IgD-negative memory B cell (primary cell): ENCODE results near the gene EGLN1. TPM values are rescaled to one million over a fixed set of nuclear protein-coding genes. Genes with fewer than 3 reads are reported as not detected.

Source experiments
- H3K27ac Mint-ChIP-seq, 3 donors: one replicate each; pipeline ENCODE4 v1.8.0; 2020 to 2022; ENCODE audit warnings: mild to moderate bottlenecking in 3 of 3, mixed read lengths in 3 of 3, moderate library complexity in 1 of 3
- H3K27me3 Mint-ChIP-seq: one replicate; pipeline ENCODE4 v1.8.0; 2021; ENCODE audit warnings: mixed read lengths
- H3K36me3 Mint-ChIP-seq: one replicate; pipeline ENCODE4 v1.8.0; 2020; ENCODE audit warnings: mild to moderate bottlenecking, mixed read lengths
- H3K4me1 Mint-ChIP-seq, 3 donors: one replicate each; pipeline ENCODE4 v1.8.0; 2020 to 2022; ENCODE audit warnings: mixed read lengths in 3 of 3, mild to moderate bottlenecking in 1 of 3
- H3K4me3 Mint-ChIP-seq, 4 donors: one replicate each; pipeline ENCODE4 v1.8.0; 2020 to 2022; ENCODE audit warnings: mild to moderate bottlenecking in 4 of 4, mixed read lengths in 4 of 4, moderate library complexity in 3 of 4
- H3K9me3 Mint-ChIP-seq, 3 donors: one replicate each; pipeline ENCODE4 v1.8.0; 2020 to 2021; ENCODE audit warnings: mixed read lengths in 3 of 3, mild to moderate bottlenecking in 1 of 3
- polyA plus RNA-seq: library from polyadenylated mRNA; unstranded; fragments of 300-500 nt; fragmentation: Illumina TruSeq; gene quantifications from one replicate; pipeline ENCODE4 v1.2.3, GENCODE V29; 2021

The EGLN1 gene
- polyA plus RNA-seq, 1 donor from 2014 or later = 32.8 TPM

GRCh38 chr1:231417513-231417912 lies 4.6 kb downstream of the EGLN1 start:
- Mint-ChIP-seq H3K4me1 (peaks cover 39 to 65% (median 59%) of the 10 kb centered on the region in 3 donors), H3K27me3 (no peaks in the 10 kb centered on the region), H3K27ac (no peak overlapping the region), H3K4me3 (peak overlapping the region in 2 of 4 donors; percentile 50 to 63), H3K36me3 (peaks cover 4% of the 10 kb centered on the region), H3K9me3 (no peaks in the 10 kb centered on the region)

DNA sequence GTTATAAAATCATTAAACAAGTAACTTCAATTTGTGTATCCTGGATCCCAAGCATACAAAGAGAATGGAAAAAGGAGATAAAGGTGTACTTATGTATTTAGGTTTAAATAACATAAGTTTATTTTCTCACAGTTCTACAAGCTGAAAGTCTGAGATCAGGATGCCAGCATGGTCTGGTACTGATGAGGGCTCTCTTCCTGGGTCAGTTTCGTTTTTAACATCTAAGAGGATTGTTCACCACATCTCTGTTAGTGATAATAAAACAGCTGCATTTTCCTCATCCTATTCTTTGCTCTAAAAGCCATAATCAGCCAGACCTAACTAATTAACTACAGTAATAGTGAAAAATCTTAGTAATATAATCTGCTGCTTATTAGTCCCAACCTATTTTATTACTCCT lies 5.2 kb downstream of the EGLN1 start:
- Mint-ChIP-seq H3K36me3 (peaks cover 7% of the 10 kb centered on the region), H3K4me3 (peak overlapping the region in 3 of 4 donors; percentile 3 to 63 (median 50)), H3K27me3 (no peaks in the 10 kb centered on the region), H3K9me3 (no peaks in the 10 kb centered on the region), H3K27ac (no peak overlapping the region), H3K4me1 (peaks cover 42 to 70% (median 65%) of the 10 kb centered on the region in 3 donors)

DNA sequence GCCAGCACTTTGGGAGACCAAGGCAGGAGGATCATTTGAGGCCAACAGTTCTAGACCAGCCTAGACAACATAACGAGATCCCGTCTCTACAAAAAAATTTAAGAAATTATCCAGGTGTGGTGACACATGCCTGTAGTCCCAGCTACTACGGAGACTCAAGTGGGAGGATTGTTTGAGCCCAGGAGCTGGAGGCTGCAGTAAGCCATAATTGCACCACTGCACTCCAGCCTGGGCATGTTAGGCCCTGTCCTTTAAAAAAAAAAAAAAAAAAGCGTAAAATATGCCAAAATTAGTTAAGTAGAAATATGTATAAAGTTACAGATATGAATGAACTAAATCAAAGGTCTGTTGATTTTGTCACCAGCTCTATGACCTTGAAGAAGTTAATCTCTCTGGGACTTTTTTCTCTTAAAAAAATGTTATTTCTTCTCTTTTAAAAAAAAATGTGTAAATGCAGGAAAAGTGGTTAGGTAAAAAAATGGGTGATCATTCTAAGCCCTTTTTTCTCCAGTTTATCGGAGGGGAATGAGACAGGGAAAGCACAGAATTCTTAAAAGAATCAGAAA lies 7.0 kb downstream of the EGLN1 start:
- Mint-ChIP-seq H3K9me3 (no peaks in the 10 kb centered on the region), H3K4me1 (peaks cover 43 to 66% (median 59%) of the 10 kb centered on the region in 3 donors), H3K27ac (no peak overlapping the region), H3K27me3 (no peaks in the 10 kb centered on the region), H3K4me3 (no peak overlapping the region), H3K36me3 (peaks cover 7% of the 10 kb centered on the region)

- Mint-ChIP-seq H3K4me3 (peak overlapping the region in 3 of 4 donors; percentile 10 to 55 (median 34)), H3K4me1 (peaks cover 36 to 60% (median 53%) of the 10 kb centered on the region in 3 donors), H3K36me3 (peaks cover 7% of the 10 kb centered on the region), H3K9me3 (no peaks in the 10 kb centered on the region), H3K27ac (peak overlapping the region in 1 of 3 donors; percentile 73), H3K27me3 (no peaks in the 10 kb centered on the region)
Measured at GRCh38 chr1:231414260-231415016, 7.6 kb downstream of the EGLN1 start.

DNA sequence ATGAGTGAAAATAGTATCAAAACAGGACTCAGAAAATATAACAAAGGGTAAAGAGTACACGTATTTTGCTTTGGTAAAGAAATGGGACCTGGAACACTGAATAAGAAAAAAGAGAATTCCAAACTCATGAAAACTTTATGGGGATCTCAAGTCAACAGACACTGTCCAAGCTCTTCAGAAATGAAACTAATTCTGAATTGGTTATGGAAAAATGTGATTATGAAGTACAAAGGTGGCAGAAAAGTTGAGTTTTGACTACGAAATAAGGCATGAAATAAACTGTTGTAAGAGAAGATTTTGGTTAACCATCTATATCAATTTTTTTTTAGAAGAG lies 8.4 kb downstream of the EGLN1 start:
- Mint-ChIP-seq H3K4me3 (peak overlapping the region in 2 of 4 donors; percentile 34 to 55), H3K9me3 (no peaks in the 10 kb centered on the region), H3K27ac (no peak overlapping the region), H3K4me1 (peaks cover 32 to 53% (median 45%) of the 10 kb centered on the region in 3 donors), H3K36me3 (peaks cover 7% of the 10 kb centered on the region), H3K27me3 (no peaks in the 10 kb centered on the region)

DNA sequence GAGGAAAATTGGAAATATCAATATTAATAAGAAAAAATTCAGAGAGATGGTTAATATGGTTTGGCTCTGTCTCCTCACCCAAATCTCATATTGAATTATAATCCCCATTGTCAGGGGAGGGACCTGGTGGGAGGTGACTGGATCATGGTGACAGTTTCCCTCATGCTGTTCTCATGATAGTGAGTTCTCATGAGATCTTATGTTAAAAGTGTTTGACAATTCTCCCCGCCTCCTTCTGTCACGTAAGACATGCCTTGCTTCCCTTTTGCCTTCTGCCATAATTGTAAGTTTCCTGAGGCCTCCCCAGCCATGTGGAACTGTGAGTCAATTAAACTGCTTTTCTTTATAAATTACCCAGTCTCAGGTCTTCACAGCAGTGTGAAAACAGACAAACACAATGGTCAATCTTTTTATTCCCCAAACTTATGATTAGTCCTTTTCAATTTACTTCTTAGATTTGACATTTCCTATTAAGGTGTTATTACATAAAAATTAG lies 11.0 kb downstream of the EGLN1 start:
- peaks cover 17 to 41% (median 32%) of the 10 kb centered on the region in 3 donors for H3K4me1 Mint-ChIP-seq
- H3K4me3 Mint-ChIP-seq = peak overlapping the region in 1 of 4 donors; percentile 15
- H3K36me3 Mint-ChIP-seq = peaks cover 7% of the 10 kb centered on the region
- H3K9me3 Mint-ChIP-seq = no peaks in the 10 kb centered on the region
- no peak overlapping the region for H3K27ac Mint-ChIP-seq
- H3K27me3 Mint-ChIP-seq = no peaks in the 10 kb centered on the region

GRCh38 chr1:231410036-231410612 lies 12.0 kb downstream of the EGLN1 start:
- H3K27ac Mint-ChIP-seq = no peak overlapping the region
- H3K36me3 Mint-ChIP-seq = peaks cover 7% of the 10 kb centered on the region
- no peaks in the 10 kb centered on the region for H3K27me3 Mint-ChIP-seq
- peaks cover 22 to 41% (median 33%) of the 10 kb centered on the region in 3 donors for H3K4me1 Mint-ChIP-seq
- no peak overlapping the region for H3K4me3 Mint-ChIP-seq
- H3K9me3 Mint-ChIP-seq = no peaks in the 10 kb centered on the region

DNA sequence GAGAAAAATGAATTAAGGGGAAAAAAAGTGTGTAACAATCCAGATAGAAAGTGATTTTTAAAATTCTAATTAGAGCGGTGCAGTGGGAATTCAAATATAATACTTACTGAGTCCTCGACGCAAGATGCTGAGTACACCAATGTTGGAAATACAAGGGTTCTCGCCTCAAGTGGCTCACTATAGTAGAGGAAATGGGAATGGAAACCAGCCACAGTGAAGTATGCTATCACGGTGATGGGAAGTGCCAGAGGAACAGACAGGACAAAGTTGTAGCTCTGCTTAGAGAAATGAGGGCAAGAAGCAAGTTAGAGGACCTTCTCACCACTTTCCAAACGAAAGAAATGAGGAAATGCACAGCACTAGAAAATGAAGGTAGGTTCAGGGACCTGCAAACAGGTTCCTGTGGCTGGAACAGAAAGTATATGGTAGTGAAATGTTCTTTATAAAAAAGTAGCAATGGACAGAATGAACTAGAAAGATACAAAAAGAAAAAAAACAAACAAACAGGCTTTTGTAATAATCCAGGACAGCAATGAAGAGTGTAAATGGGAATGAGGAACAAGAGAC lies 13.5 kb downstream of the EGLN1 start:
- H3K4me1 Mint-ChIP-seq = peaks cover 20 to 31% (median 24%) of the 10 kb centered on the region in 3 donors
- H3K27me3 Mint-ChIP-seq = no peaks in the 10 kb centered on the region
- H3K27ac Mint-ChIP-seq = no peak overlapping the region
- H3K9me3 Mint-ChIP-seq = no peaks in the 10 kb centered on the region
- H3K4me3 Mint-ChIP-seq = no peak overlapping the region
- H3K36me3 Mint-ChIP-seq = peaks cover 7% of the 10 kb centered on the region

GRCh38 chr1:231407547-231408396 lies 14.3 kb downstream of the EGLN1 start:
- Mint-ChIP-seq H3K9me3 (no peaks in the 10 kb centered on the region), H3K27me3 (no peaks in the 10 kb centered on the region), H3K4me1 (peaks cover 15 to 23% (median 16%) of the 10 kb centered on the region in 3 donors), H3K36me3 (peaks cover 4% of the 10 kb centered on the region), H3K27ac (no peak overlapping the region), H3K4me3 (no peak overlapping the region)

- Mint-ChIP-seq H3K27me3 (no peaks in the 10 kb centered on the region), H3K36me3 (peaks cover 2% of the 10 kb centered on the region), H3K27ac (no peak overlapping the region), H3K9me3 (no peaks in the 10 kb centered on the region), H3K4me1 (peaks cover 8 to 17% (median 13%) of the 10 kb centered on the region in 3 donors), H3K4me3 (peak overlapping the region in 1 of 4 donors; percentile 33)
Measured at GRCh38 chr1:231407049-231407448, 15.0 kb downstream of the EGLN1 start.

DNA sequence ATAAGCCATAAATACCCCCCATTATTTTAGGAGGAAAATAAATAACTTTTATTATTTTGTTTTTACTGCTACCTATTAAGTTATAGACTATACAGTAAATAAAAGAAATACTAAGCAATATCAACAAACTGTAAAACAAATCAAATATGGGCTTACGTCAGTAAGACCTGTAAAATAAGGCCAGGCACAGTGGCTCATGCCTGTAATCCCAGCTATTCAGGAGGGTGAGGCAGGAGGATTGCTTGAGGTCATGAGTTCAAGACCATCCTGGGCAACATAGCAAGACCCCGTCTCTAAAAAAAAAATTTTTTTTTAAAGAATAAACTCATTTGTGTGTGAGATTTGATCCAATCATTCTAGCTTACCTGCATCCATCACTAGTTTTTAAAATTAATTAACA lies 17.8 kb downstream of the EGLN1 start:
- H3K4me3 Mint-ChIP-seq = no peak overlapping the region
- no peaks in the 10 kb centered on the region for H3K27me3 Mint-ChIP-seq
- no peak overlapping the region for H3K27ac Mint-ChIP-seq
- peaks cover 2% of the 10 kb centered on the region for H3K36me3 Mint-ChIP-seq
- peaks cover 11 to 27% (median 12%) of the 10 kb centered on the region in 3 donors for H3K4me1 Mint-ChIP-seq
- H3K9me3 Mint-ChIP-seq = no peaks in the 10 kb centered on the region

GRCh38 chr1:231401478-231401877 lies 20.6 kb downstream of the EGLN1 start:
- Mint-ChIP-seq H3K27ac (no peak overlapping the region), H3K36me3 (peaks cover 2% of the 10 kb centered on the region), H3K4me3 (no peak overlapping the region), H3K27me3 (no peaks in the 10 kb centered on the region), H3K4me1 (peaks cover 20 to 40% (median 24%) of the 10 kb centered on the region in 3 donors), H3K9me3 (no peaks in the 10 kb centered on the region)

DNA sequence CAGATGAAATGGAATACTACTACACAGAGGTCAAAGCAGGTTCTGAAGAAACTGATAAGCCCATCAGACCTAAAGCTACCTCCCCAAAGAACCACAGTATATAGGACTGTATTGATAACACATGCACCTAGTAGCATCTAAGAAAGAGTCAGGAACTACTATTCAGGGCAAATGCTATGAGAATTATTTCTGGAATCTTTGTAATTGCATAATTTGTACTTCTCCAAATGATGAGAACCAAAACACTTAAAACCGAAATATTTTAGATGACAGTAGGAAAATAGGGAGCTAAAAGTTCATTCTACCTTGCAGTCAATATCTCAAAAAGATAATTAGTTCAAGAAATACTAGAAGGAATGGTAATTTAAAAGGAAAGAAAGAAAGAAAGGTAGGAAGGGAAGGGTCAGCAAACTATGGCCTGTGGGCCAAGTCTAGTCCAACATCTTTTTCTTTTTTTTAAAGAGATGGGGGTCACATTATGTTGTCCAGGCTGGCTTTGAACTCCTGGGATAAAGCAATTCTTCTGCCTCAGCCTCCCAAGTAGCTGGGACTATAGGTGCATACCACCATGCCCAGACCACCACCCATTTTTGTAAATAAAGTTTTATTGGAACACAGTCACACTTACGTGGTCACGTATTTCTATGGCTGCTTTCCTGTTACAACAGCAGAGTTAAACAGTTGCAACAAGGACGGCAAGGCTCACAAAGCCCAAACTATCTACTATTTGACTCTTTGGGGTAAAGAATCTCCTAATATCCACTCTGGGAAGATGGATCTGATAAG lies 24.0 kb downstream of the EGLN1 start:
- Mint-ChIP-seq H3K9me3 (no peaks in the 10 kb centered on the region), H3K4me1 (peaks cover 24 to 54% (median 37%) of the 10 kb centered on the region in 3 donors), H3K27ac (no peak overlapping the region), H3K36me3 (peaks cover 8% of the 10 kb centered on the region), H3K4me3 (no peak overlapping the region), H3K27me3 (no peaks in the 10 kb centered on the region)

DNA sequence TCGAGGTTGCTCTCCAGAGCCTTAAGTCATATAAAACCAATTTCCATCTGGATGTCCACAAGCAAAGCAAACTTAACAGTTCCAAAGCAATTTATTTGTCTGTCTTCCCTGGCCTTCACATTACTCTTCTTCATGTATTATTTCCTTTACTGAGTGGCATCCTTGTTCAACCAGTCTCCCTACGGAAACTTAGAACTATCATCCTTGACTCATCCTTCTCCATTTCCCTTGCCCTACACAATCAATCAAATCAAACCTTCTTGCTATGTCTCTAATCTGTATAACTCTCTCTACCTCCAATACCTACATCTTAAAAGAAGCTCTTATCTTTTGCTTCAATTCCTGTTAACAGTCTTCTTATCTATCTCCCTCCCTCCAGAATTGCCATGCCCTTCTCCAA lies 25.4 kb downstream of the EGLN1 start:
- no peak overlapping the region for H3K27ac Mint-ChIP-seq
- peaks cover 24 to 56% (median 46%) of the 10 kb centered on the region in 3 donors for H3K4me1 Mint-ChIP-seq
- H3K9me3 Mint-ChIP-seq = no peaks in the 10 kb centered on the region
- H3K36me3 Mint-ChIP-seq = peaks cover 9% of the 10 kb centered on the region
- no peaks in the 10 kb centered on the region for H3K27me3 Mint-ChIP-seq
- no peak overlapping the region for H3K4me3 Mint-ChIP-seq
